NCI-H1417 (cell line): ENCODE data around the gene MAST2.
A peak's percentile ranks its signal among the peaks of the same experiment; 100 is the strongest.

ENCODE experiments used
- DNase-seq, 3 experiments: peaks; one replicate each; lab custom pipeline; 2025; lab: John Stamatoyannopoulos, UW

The MAST2 gene

GRCh38 chr1:45803299-45803780 is at the start of gene MAST2:
MAST2 (plus strand) TSS chr1:45803612; CDS start chr1:45803896, 284 bp downstream.
- DNase-seq: peak; percentile 92 to 95 (median 94)

GRCh38 chr1:45755697-45756096 is 47.7 kb upstream of the MAST2 start:
- no peak for DNase-seq

GRCh38 chr1:45762291-45762690 is 41.1 kb upstream of the MAST2 start:
- DNase-seq: no peak

DNA sequence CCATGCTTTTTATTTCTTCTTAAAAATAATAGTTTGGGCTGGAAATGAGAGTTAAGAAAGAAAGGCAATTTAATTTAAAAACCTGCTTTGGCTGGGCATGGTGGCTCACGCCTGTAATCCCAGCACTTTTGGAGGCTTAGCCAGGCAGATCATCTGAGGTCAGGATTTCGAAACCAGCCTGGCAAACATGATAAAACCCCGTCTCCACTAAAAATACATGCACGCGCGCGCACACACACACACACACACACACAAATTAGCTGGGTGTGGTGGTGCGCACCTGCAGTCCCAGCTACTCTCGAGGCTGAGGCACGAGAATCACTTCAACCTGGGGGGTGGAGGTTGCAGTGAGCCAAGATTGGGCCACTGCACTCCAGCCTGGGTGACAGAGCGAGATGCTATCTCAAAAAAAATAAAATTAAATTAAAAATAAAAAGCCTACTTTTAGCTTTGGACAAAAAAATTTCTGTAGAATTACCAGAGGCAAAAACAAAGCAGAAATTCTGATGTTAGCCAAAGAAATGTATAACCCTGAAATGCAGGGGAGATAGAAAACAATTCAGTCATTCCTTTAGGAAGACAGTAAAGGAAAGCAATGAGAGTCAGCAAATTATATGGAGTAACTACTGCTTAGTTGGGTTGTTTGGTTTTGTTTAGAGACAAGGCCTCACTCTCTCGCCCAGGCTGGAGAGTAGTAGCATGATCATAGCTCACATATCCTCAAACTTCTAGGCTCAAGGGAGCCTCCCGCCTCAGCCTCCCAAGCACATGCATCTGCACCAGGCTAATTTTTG is 37.2 kb upstream of the MAST2 start:
- DNase-seq: no peak

- no peak for DNase-seq
Observed at GRCh38 chr1:45767035-45767434, 36.4 kb upstream of the MAST2 start.

DNA sequence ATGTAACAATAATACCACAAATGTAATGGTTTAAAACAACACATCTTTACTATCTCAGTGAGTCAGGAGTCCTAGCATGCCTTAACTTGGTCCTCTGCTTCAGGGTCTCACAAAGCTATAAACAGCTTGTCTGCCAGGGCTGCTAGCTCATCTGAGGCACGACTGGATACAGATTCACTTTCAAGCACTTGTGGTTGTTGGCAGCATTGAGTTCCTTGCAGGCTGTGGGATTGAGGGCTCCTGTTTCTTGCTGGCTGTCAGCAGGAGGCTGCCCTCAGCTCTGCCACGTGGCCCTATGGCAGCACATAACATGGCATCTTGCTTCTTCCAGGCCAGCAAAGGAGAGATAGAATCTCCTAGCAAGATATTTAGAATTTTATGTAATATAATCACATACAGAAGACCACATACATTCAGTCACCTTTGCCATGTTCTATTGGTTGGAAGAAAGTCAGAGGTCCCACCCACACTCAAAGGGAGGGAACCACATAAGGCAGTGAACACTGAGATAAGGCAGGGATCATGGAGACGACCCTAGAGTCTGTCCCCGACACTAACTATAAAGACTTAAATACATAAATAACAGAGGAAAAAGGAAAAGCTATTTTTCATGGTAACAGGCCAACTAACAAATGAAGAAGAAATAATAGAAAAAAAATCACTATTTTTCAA is 34.0 kb upstream of the MAST2 start:
- no peak for DNase-seq

GRCh38 chr1:45772971-45773370 is 30.4 kb upstream of the MAST2 start:
- DNase-seq: no peak

DNA sequence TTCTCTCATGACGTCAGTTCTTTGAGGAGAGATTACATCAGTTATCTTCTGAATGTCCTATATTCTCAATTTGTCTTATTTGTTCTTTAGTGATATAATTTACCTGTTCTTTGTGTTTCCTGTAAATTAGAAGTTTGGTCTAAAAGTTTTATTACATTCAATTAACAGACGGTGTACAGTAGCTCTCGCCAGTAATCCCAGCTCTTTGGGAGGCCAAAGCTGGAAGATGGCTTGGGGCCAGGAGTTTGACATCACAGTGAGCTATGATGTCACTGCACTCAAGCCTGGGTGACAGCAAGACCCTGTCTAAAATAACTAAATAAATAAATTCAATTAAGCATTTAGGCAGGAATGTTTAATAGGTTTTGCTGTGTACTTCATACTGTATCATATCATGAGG is 27.6 kb upstream of the MAST2 start:
- DNase-seq: no peak

GRCh38 chr1:45785583-45785982 is 17.8 kb upstream of the MAST2 start:
- no peak for DNase-seq

DNA sequence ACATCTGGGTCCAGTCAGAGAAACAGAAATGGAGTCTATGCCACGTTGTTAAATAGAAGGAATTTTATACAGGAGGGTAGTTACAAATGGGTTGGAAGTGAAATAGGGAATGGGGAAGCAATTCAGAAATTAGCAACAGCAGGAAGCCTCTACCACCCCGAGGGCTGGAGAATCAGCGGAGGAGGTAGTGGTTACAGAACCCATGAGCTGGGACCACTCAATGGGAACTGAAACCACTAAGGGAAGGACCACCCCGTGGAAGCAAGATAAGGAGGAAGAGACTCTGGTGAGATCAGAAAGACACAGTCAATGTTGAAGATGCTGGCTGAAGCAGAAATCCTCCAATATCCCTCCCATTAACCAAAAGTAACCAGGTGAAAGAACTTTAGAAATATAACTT is 15.5 kb upstream of the MAST2 start:
- no peak for DNase-seq

GRCh38 chr1:45789601-45790000 is 13.8 kb upstream of the MAST2 start:
- DNase-seq: no peak

GRCh38 chr1:45792744-45793143 is 10.7 kb upstream of the MAST2 start:
- DNase-seq: no peak

GRCh38 chr1:45793942-45794604 is 9.3 kb upstream of the MAST2 start:
- no peak for DNase-seq

GRCh38 chr1:45796381-45796780 is 7.0 kb upstream of the MAST2 start:
- DNase-seq: no peak

DNA sequence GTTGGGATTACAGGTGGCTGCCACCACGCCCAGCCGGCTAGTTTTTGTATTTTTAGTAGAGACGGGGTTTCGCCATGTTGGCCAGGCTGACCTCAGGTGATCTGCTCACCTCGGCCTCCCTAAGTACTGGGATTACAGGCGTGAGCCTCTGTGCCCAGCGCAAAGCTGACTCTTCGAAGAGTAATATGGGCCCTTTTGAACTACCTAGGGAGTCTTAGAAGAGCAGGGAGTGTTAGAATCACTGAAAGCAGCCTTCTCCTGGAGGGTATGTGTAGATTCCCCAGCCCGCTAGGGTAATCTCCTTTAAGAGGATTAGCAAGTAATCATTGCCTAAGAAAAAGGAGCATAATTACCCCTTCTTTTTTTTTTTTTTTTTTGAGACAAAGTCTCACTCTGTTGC is 6.5 kb upstream of the MAST2 start:
- DNase-seq: no peak

DNA sequence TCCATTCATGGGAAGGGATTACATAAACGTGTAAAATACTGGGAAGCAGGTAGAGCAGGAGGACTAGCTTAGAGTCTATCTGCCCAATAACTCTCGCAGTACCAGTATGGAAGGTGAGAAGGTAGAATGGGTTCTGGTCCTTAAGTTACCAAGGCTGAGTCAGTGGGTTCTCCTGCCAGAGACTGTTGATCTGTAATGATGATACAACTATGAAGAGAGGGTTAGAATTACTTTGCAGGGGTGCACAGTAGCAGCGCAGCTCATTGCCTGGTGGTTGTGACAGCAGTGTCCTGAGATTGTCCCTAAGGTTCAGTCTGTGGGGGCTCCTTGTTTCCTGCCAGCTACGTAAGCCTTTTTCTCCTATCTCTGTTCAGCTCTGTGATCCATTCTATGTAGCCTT is 2.5 kb upstream of the MAST2 start:
- DNase-seq: no peak

DNA sequence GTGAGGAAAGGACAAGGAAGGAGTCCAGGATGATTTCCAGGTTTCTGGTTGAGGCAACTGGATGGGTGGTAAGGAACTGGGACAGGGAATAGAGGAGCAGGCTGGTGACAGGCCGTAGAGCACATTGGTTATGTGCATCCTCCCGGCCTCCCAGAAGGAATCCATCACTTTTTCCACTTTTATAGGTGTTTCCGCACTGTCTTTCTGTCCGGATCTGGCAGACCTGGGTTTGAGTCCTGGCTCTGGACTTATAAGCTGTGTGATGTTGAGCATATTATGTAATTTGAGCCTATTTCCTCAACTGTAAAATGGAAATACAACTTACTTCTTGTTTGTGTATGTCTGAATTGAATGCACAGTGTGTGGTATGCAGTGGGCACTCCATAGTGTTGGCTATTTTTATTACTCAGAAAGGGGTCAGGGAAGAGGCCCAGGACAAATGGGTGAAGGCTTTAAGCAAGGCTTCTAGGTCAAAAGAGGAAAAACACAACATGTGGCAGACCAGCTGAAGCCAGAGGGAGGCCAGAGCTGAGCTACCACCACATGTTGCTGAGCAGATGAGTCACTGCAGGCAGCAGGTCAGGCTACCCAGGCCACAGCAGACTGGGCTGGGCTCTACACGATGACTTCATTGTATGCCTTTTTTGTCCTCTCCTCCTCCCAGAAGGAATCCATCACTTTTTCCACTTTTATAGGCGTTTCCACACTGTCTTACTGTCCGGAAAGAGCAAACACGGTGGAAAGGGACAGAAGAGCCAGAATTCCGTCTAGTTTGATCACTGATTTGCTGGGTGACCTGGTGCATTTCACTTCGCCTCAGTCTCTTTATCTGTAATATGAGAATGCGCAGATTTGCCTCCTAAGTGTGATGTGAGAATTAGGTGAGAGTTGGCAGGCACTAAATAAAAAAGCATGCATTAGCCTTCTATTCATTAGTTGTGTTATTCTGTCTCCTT is 791 bp upstream of the MAST2 start:
- DNase-seq: peak; percentile 58 to 82 (median 69)

GRCh38 chr1:45803781-45804668 is 613 bp downstream of the MAST2 start:
- DNase-seq: peak in 2 of 3 experiments; percentile 56 to 60

- DNase-seq: peak in 1 of 3 experiments; percentile 36
Observed at GRCh38 chr1:45804669-45804969, 1.2 kb downstream of the MAST2 start.

GRCh38 chr1:45806129-45806528 is 2.7 kb downstream of the MAST2 start:
- no peak for DNase-seq

DNA sequence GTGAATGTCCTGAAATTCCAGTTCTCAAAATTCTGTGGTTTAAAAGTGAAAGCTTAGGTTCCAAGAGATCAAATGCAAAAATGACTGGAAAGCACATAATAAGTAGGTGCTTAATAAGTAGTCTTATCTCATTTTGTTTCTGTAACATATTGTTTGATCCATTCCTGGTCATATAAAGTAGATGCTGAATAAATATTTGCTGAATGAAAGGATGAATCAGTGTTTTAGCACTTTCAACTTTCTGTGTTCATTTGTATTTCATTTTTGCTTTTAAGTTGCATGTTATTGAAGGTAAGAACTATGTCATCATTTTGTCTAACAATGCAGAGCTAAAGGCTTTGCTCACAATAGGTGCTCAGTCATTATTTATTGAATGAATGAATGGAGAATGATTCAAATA is 6.3 kb downstream of the MAST2 start:
- DNase-seq: no peak
